ENCODE measurements around the gene SFTPB. TPM values are rescaled to one million over a fixed set of nuclear protein-coding genes. Genes with fewer than 3 reads are reported as not detected.
A peak's percentile ranks its signal among the peaks of the same experiment; 100 is the strongest.
"Not testable (repeated sequence)": the region's sequence is repeated elsewhere in the genome, so short reads cannot be mapped to it uniquely, and the experiment has no call there.

The SFTPB gene
- total RNA-seq, 1 donor from 2014 or later: not detected

DNA sequence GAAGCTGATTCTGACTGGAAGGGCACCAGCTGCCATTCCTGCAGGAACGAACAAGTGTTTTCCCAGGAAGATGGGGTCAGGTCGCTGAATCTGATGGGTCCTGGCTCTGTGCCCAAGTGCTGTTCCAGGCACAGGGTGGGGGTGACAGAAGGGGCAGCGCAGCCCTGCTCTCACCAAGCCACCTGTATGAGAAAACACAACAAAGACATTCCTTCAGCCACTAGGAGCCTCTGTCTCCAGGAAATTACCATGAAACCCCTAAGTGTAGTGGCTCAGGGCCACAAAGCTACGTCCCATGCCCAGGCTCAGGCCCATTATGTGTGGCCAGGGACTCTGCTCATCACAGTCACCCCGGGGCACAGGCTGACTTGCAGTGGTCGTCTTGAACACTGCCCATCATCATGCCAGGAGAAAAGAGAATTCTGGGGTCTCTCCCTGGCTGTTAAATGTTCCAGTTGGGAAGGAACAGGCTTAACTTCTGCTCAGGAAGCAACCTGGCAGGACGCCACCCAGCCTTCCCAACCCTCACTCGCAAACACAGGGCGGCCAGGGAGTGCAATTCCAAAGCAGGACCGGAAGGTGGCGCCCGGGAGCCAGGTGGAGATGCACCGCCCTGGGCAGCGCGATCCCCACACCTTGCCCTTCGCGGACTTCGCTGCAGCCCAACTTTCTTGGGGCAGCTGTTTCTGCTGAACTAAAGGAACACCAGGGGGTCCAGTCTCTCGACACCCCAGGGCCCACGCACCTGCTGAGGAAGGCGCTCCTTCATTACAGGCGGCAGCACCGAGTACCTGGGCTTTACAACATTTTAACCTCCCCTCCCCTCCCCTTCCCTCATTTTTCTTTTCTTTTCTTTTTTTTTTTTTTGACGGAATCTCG is 11.0 kb upstream of the SFTPB start:
- Mint-ChIP-seq H3K27me3 (ENCODE audit: insufficient read depth) (peaks cover 3% of the 10 kb centered on the region), H3K9me3 (no peaks in the 10 kb centered on the region), H3K27ac (no peak overlapping the region), H3K4me3 (no peak overlapping the region), H3K4me1 (ENCODE audit: low read depth) (peaks cover 23% of the 10 kb centered on the region), H3K36me3 (ENCODE audit: low read depth) (peaks cover 7% of the 10 kb centered on the region)
- intact Hi-C loops (cut with micrococcal nuclease): loop anchor here (1.0 to 2.0 kb wide), 6 partner anchors 28 to 135 kb away; no protein-coding TSS in a partner anchor
- peak; percentile 69 for DNase-seq (ENCODE audit: low spot score)

DNA sequence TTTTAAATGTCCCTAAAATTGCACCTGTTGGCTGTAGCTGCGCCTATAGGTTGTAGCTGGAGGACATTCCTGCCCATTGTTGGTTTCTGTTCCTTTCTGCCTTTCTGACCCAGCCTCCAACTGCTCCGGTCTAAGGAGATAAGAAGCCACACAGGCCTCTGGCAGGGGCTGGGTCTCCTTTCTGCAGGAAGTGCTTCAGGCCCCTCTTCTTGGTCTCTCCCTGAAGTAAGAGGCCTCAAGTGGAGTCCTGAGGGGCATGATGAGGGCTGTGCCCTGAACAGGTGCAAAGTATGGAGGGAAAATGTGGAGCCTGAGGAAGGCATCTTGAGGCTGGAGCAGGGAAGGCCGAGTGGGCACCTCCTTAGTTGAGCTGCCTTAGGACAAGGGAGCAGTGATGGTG is 10.4 kb upstream of the SFTPB start:
- no peak overlapping the region for H3K4me3 Mint-ChIP-seq
- peaks cover 23% of the 10 kb centered on the region for H3K4me1 Mint-ChIP-seq (ENCODE audit: low read depth)
- intact Hi-C loops (cut with micrococcal nuclease): loop anchor here (2.0 kb wide), 1 partner anchor 126 kb away; no protein-coding TSS in a partner anchor
- H3K27me3 Mint-ChIP-seq (ENCODE audit: insufficient read depth): peaks cover 6% of the 10 kb centered on the region
- peaks cover 7% of the 10 kb centered on the region for H3K36me3 Mint-ChIP-seq (ENCODE audit: low read depth)
- H3K9me3 Mint-ChIP-seq: no peaks in the 10 kb centered on the region
- DNase-seq (ENCODE audit: low spot score): no peak
- H3K27ac Mint-ChIP-seq: no peak overlapping the region

- DNase-seq (ENCODE audit: low spot score): no peak
- Mint-ChIP-seq H3K4me1 (ENCODE audit: low read depth) (peaks cover 10% of the 10 kb centered on the region), H3K4me3 (no peak overlapping the region), H3K27me3 (ENCODE audit: insufficient read depth) (peaks cover 7% of the 10 kb centered on the region), H3K36me3 (ENCODE audit: low read depth) (peaks cover 2% of the 10 kb centered on the region), H3K27ac (no peak overlapping the region), H3K9me3 (no peaks in the 10 kb centered on the region)
- intact Hi-C loops (cut with micrococcal nuclease): no loop called here
Measured at GRCh38 chr2:85675866-85676548, 8.0 kb upstream of the SFTPB start.

- intact Hi-C loops (cut with micrococcal nuclease): no loop called here
- no peaks in the 10 kb centered on the region for H3K9me3 Mint-ChIP-seq
- H3K36me3 Mint-ChIP-seq (ENCODE audit: low read depth): peaks cover 2% of the 10 kb centered on the region
- peaks cover 5% of the 10 kb centered on the region for H3K4me1 Mint-ChIP-seq (ENCODE audit: low read depth)
- peaks cover 7% of the 10 kb centered on the region for H3K27me3 Mint-ChIP-seq (ENCODE audit: insufficient read depth)
- H3K4me3 Mint-ChIP-seq: no peak overlapping the region
- DNase-seq (ENCODE audit: low spot score): no peak
- H3K27ac Mint-ChIP-seq: no peak overlapping the region
Measured at GRCh38 chr2:85675427-85675826, 7.4 kb upstream of the SFTPB start.

DNA sequence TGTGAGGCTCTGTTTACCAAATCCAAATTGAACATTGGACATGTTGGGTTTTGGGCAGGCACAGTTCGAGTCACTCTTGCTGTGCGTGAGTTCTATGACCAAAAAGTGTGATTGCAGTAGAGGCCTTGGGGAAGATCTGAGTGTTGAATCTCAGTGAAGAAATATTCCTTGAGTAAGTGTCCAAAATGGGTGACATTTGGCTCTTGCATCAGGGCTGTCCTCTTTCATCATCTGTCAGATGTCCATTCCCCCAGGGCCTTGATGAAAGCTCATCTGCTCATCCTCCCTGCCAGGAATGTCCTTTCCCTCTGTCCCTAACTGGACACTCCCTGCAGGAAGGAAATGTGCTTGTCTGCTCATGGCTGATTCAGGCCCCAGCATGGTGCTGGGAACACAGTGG is 6.4 kb upstream of the SFTPB start:
- Mint-ChIP-seq H3K4me1 (ENCODE audit: low read depth) (no peaks in the 10 kb centered on the region), H3K27me3 (ENCODE audit: insufficient read depth) (peaks cover 7% of the 10 kb centered on the region), H3K4me3 (no peak overlapping the region), H3K9me3 (no peaks in the 10 kb centered on the region), H3K36me3 (ENCODE audit: low read depth) (no peaks in the 10 kb centered on the region), H3K27ac (no peak overlapping the region)
- intact Hi-C loops (cut with micrococcal nuclease): no loop called here
- no peak for DNase-seq (ENCODE audit: low spot score)

DNA sequence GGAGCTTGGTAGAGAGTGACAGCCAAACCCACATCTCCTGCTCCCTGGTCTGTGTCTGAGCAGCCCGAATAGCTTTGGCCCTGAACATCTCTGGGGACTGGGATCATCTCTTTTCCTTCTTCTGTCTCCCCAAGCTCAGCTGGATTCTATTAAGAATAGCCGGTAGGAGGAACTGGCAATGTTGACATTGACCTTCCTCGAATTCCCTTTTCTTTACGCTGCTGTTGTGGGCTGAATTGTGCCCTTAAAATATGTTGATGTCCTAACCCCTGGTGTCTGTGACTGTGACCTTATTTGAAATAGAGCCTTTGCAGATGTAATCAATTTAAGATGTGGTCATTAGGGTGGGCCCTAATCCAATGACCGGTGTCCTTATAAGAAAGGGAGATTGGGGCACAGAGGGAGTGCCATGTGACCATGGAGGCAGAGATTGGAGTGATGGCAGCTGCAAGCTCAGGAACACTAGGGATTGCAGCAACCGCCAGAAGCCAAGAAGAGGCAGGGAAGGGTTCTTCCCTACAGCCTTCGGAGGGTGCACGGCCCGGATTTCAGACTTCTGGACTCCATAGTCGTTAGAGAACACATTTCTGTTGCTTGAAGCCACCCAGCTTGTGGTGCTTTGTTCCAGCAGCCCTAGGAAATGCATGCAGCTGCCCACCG is 5.8 kb upstream of the SFTPB start:
- no peak overlapping the region for H3K27ac Mint-ChIP-seq
- H3K27me3 Mint-ChIP-seq (ENCODE audit: insufficient read depth): peaks cover 7% of the 10 kb centered on the region
- no peaks in the 10 kb centered on the region for H3K4me1 Mint-ChIP-seq (ENCODE audit: low read depth)

DNA sequence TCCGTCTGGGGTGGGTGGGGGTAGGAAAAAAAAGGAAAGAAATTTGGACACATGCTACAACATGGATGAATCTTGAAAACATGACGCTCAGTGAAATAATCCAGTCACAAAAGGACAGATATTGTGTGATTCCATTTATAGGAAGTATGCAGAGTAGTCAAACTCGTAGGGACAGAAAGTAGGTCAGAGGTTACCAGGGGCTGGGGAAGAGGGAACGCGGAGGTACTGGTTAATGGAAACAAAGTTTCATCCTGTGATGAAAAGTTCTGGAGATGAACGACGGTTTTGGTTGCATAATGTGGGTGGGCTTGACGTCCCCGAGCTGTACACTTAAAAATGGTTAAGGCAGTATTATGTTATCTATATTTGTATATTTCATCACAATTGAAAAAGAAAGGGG is 4.5 kb upstream of the SFTPB start:
- DNase-seq (ENCODE audit: low spot score): no peak

More for the DNA sequence above, 5.8 kb upstream of the SFTPB start:
- no peaks in the 10 kb centered on the region for H3K36me3 Mint-ChIP-seq (ENCODE audit: low read depth)
- intact Hi-C loops (cut with micrococcal nuclease): no loop called here
- no peak overlapping the region for H3K4me3 Mint-ChIP-seq
- DNase-seq (ENCODE audit: low spot score): no peak
- no peaks in the 10 kb centered on the region for H3K9me3 Mint-ChIP-seq

DNA sequence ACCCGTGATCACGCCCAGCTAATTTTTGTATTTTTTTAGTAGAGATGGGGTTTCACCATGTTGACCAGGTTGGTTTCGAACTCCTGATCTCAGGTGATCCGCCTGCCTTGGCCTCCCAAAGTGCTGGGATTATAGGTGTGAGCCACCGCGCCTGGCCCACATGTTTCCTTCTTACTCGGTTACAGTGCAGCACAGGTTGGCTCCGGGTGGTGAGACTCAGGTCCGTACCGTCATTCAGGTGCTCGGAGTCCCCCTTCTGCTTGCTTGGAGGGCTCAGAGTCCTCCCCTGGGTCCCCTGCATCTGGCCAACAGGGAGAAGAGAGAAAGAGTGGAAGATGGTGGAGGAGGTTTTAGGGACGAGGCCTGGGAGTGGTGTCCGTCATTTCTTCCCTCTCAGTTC is 2.4 kb upstream of the SFTPB start:
- H3K4me3 Mint-ChIP-seq; intact Hi-C loops (cut with micrococcal nuclease); H3K27ac Mint-ChIP-seq; DNase-seq (ENCODE audit: low spot score); H3K36me3 Mint-ChIP-seq (ENCODE audit: low read depth); H3K4me1 Mint-ChIP-seq (ENCODE audit: low read depth); H3K9me3 Mint-ChIP-seq: not testable (repeated sequence)
- peaks cover 12% of the 10 kb centered on the region for H3K27me3 Mint-ChIP-seq (ENCODE audit: insufficient read depth)

More for the DNA sequence above, 4.5 kb upstream of the SFTPB start:
- Mint-ChIP-seq H3K9me3 (no peaks in the 10 kb centered on the region), H3K36me3 (ENCODE audit: low read depth) (no peaks in the 10 kb centered on the region), H3K4me1 (ENCODE audit: low read depth) (no peaks in the 10 kb centered on the region), H3K4me3 (no peak overlapping the region), H3K27ac (no peak overlapping the region), H3K27me3 (ENCODE audit: insufficient read depth) (peaks cover 9% of the 10 kb centered on the region)
- intact Hi-C loops (cut with micrococcal nuclease): no loop called here

GRCh38 chr2:85669549-85669948 is 1.6 kb upstream of the SFTPB start:
- H3K36me3 Mint-ChIP-seq (ENCODE audit: low read depth): no peaks in the 10 kb centered on the region
- intact Hi-C loops (cut with micrococcal nuclease): no loop called here
- H3K9me3 Mint-ChIP-seq: no peaks in the 10 kb centered on the region
- H3K27me3 Mint-ChIP-seq (ENCODE audit: insufficient read depth): peaks cover 12% of the 10 kb centered on the region
- H3K27ac Mint-ChIP-seq: no peak overlapping the region
- no peaks in the 10 kb centered on the region for H3K4me1 Mint-ChIP-seq (ENCODE audit: low read depth)
- no peak overlapping the region for H3K4me3 Mint-ChIP-seq
- no peak for DNase-seq (ENCODE audit: low spot score)

GRCh38 chr2:85668857-85669142 is 801 bp upstream of the SFTPB start:
- no peak for DNase-seq (ENCODE audit: low spot score)
- Mint-ChIP-seq H3K4me3 (no peak overlapping the region), H3K4me1 (ENCODE audit: low read depth) (no peaks in the 10 kb centered on the region), H3K27me3 (ENCODE audit: insufficient read depth) (peaks cover 8% of the 10 kb centered on the region), H3K9me3 (no peaks in the 10 kb centered on the region), H3K27ac (no peak overlapping the region), H3K36me3 (ENCODE audit: low read depth) (no peaks in the 10 kb centered on the region)
- intact Hi-C loops (cut with micrococcal nuclease): no loop called here

DNA sequence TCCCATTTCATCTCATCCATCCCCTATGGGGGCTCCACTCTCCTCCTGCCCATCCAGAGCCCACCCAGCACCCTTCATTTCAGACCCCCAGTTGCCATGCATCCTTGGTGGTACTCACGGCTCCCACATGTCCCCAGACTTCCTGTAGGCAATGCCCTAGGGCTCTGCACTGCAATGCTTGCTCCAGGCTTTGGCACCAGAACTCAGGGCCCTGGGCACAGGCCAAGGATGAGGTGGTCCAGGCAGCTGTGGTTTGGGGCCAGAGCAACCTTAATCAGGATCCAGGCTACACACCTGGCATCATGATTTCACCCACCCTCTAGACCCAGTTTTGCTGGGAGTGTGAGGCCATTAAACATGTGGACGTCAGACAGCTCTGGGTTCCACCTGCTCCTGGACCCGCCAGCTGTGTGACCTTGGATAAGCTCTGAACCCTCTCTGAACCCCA is 414 bp downstream of the SFTPB start:
- H3K9me3 Mint-ChIP-seq: no peaks in the 10 kb centered on the region
- intact Hi-C loops (cut with micrococcal nuclease): no loop called here

DNA sequence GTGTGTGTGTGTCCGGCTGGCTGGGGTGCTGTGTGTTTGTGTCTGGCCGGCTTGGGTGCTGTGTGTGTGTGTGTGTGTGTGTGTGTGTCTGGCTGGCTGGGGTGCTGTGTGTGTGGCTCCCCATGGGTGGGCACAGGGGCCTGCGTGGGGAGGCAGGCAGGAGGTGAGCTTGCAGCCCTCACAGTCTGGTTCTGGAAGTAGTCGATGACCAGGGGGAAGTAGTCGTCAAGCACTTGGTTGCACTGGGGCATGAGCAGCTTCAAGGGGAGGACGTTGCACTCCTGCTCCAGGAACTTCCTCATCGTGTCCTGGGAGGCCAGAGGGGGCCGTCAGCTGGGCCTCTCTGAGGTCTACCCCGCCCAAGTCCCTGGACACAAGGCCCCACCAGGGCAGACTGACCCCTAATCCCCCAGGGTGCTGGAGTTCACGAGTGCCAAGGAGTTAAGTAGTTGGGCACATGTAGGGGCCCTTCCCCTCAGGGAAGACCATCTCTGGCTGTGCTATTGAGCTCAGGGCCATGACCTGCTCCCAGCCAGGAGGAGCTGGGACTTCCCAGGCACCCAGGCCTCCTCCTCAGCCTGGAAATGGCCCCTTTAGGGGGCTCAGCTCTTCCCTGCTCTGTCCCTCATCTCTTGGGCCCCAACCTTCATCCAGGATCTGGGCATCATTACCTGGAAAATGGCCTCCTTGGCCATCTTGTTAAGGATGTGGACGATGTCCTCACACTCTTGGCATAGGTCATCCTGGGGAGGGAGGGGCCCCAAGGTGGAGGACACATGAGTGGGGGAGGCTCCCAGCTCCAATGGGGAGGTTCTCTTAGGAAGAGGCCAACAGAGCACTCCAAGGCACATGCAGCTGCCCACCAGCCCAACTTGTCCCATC is 1.3 kb downstream of the SFTPB start:
- Mint-ChIP-seq H3K27me3 (ENCODE audit: insufficient read depth) (peaks cover 5% of the 10 kb centered on the region), H3K36me3 (ENCODE audit: low read depth) (no peaks in the 10 kb centered on the region), H3K27ac (no peak overlapping the region), H3K9me3 (no peaks in the 10 kb centered on the region), H3K4me3 (no peak overlapping the region), H3K4me1 (ENCODE audit: low read depth) (no peaks in the 10 kb centered on the region)
- intact Hi-C loops (cut with micrococcal nuclease): no loop called here
- no peak for DNase-seq (ENCODE audit: low spot score)

More for the DNA sequence above, 414 bp downstream of the SFTPB start:
- Mint-ChIP-seq H3K27me3 (ENCODE audit: insufficient read depth) (peaks cover 8% of the 10 kb centered on the region), H3K4me3 (no peak overlapping the region), H3K4me1 (ENCODE audit: low read depth) (no peaks in the 10 kb centered on the region), H3K36me3 (ENCODE audit: low read depth) (no peaks in the 10 kb centered on the region), H3K27ac (no peak overlapping the region)
- no peak for DNase-seq (ENCODE audit: low spot score)

Measured in activated T-helper 1 cell treated with anti-CD3 and anti-CD28 coated beads, Interleukin-12 subunit alpha, Interleukin-12 subunit beta, Interleukin-2, Interleukin-4 antibody, amounts not matched to agents 30 ng/mL and 10 ng/mL and 1 ng/mL, durations not matched to agents 14 hours and 24 hours and 36 hours (primary cell).